ENCODE measurements around the gene DIDO1. TPM values are rescaled to one million over a fixed set of nuclear protein-coding genes. Genes with fewer than 3 reads are reported as not detected.

Gene DIDO1
- total RNA-seq = 26.6 and 30.8 TPM in 2 replicates

DNA sequence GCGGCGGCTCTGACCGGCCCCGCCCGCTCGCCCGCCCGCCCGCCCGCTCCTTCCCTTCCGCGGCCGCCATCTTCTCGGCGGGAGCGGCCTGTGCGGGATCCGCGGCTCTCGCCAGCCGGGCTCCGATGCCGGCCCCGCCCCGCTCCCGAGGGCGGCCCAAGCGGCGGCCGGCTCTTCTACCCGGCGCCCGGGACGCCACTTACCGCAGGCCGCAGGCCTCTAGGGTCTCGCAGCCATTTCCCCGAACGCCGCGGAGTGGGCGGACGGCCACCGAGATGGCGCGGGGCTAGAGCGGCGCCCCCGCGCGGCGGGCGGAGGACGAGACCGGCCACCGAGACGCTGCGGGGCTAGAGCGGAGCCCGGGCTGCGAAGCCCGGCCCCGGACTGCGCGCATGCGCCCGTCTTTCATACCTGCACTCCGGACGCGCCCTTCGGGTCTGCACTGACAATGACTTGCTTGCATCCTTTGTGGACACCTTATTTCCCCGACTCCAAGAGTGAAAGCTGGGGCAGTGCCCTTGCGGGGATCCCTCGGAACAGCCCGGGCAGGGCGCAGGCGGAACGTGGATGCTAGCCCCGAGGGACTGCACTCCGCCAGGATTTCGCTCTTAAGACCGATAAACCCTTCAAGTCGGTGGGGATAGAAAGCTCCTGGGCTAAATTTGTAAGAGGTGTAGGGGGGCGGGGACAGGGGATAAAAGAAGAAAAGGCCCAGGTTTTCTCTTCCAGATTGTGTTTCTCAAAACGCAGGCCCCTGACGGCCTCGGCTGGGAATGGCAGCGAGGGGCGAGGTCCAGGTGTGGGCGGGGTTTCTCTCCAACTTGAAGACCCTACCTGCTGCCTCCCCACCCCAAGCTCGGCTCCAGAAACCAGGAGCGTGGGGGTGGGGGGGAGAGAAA, at the start of gene DIDO1:
Gene DIDO1, minus strand, starts transcription at position 277 of the 899 bp plus-strand sequence.

DNA sequence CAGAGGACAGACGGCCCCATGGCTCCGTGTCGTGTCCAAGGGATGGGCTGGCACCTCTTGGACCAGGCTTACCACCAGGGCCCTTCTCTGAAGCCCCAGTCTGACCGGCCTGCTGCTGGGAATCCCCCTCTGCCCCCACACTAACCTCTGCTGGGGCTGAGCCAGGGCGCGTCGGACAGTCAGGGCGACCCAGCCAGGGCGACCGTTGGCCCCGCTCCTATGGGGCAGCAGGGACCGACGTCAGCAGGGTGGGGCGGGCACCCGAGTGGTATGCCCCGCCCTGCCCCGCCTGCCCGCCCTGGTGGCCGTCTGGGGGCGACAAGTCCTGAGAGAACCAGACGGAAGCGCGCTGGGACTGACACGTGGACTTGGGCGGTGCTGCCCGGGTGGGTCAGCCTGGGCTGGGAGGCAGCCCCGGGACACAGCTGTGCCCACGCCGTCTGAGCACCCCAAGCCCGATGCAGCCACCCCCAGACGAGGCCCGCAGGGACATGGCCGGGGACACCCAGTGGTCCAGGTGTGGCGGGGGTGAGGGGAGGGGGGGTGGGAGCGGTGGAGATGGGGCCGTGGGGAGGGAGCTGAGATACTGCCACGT, 26.2 kb upstream of the DIDO1 start, which contains the start of gene SLC17A9:
Gene SLC17A9, plus strand, starts transcription at position 337 of the 595 bp plus-strand sequence. Its CDS starts 122 bp downstream, at position 459.

DNA sequence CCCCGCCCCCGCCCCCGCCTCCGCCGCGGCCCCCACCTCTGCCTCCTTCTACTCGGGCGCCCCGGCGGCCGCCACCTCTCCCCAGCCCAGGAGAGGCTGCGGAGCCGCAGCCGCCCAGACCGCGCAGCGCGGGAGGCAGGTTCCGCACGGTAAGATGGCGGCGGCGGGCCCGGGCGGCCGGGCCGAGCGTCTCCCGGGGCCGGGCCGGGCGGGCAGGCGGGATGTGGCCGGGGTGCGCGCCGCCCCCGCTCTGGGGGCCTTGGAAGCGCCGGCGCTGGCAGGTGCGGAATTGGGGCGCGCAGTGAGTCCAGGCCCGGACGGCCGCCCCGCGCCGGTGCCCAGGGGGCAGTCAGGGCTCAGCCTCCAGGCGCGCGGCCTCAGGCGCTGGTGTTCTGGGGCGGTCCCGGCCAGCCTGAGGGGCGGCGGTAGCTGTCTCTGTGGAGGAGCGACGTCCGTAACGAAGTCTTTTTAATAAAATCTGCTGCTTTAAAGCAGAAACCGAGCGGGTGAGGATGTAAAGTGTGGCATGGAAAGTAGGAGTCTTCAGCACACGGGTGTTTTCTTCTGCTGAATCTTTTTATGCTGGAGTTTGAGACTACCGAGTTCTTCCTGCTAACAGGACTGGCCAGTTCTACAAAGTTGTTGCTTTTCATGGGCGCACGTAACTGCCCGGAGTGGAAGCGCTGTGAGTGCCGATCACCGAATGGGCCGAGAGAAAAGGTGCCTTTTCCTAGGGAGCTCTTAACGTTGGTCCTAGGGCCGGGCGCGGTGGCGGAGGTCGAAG, 12.0 kb upstream of the DIDO1 start, which contains the start of gene GID8:
Gene GID8, plus strand, starts transcription at position 43 of the 784 bp plus-strand sequence. CDS start 3,356 bp downstream, outside the sequence.

DNA sequence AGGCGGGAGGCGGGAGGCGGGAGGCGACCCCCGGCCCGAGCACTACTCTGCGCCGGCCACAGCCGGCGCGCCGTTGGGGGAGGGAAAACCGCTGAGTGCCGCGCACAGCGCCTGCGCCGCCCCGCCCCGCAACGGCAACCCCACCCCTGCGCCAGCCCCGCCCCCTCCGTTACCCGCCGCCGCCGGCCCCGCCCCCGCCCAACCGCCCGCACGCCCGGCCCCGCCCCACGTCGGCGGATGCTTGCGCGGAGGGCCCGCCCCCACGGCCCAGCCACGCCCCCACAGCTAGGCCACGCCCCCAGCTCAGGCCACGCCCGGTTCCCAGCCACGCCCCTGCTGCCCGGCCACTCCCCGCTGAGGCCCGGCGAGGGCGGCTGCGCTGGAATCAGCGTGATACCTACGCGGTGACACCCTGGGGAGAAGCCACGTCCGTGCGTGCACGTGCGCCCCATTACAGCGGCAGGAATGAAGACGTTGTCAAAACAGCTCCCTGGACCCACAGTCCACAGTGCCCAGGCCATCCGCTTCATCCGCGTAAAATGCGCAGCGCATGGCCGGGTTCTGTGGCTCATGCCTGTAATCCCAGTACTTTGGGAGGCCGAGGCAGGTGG, 64.5 kb downstream of the DIDO1 start, which contains the start of gene TCFL5:
Gene TCFL5, minus strand, starts transcription at position 97 of the 611 bp plus-strand sequence. CDS start 152 bp downstream, outside the sequence.

Other genes starting within 250 kb of the DIDO1 start
- gene NTSR1, start 217.7 kb downstream of the DIDO1 start, total RNA-seq = not detected in 2 replicates
- 11.3 and 14.3 TPM in 2 replicates for gene MRGBP, start 130.0 kb downstream of the DIDO1 start, total RNA-seq
- gene OGFR, start 121.7 kb downstream of the DIDO1 start, total RNA-seq = 34.5 and 39.6 TPM in 2 replicates
- 0.49 and 7.9 TPM in 2 replicates for gene COL9A3, start 109.5 kb downstream of the DIDO1 start, total RNA-seq
- 5.2 and 6.3 TPM in 2 replicates for gene TCFL5, start 64.7 kb downstream of the DIDO1 start, total RNA-seq
- gene GID8, start 11.6 kb upstream of the DIDO1 start, total RNA-seq = 20.2 and 26.9 TPM in 2 replicates
- 12.5 and 33.6 TPM in 2 replicates for gene SLC17A9, start 26.2 kb upstream of the DIDO1 start, total RNA-seq
- not detected in 2 replicates for gene BHLHE23, start 80.5 kb upstream of the DIDO1 start, total RNA-seq

Measured in mesangial cell (primary cell).